PC-9 (cell line): ENCODE measurements around the gene LMO7. TPM values are rescaled to one million over a fixed set of nuclear protein-coding genes. Genes with fewer than 3 reads are reported as not detected.
A peak's percentile ranks its signal among the peaks of the same experiment; 100 is the strongest.

Experiments used
- BruUV-seq: library from RNA; stranded (reverse); fragments of 400-500 nt; replicated peaks from 2 replicates; lab custom pipeline; 2021; lab: Mats Ljungman, UMichigan
- CTCF ChIA-PET: fragments of 300-600 bp; sonication (Branson Sonifier 250); formaldehyde crosslinking; loops from one replicate; lab custom pipeline; 2022; ENCODE audit warnings: antibody characterized with exemption; lab: Charles Lee
- POLR2A ChIA-PET: fragments of 300-600 bp; sonication (Branson Sonifier 250); formaldehyde crosslinking; loops from one replicate; lab custom pipeline; 2022; ENCODE audit warnings: antibody characterized with exemption; ENCODE audit not compliant: unreplicated experiment; lab: Charles Lee
- DNase-seq, 2 experiments: peaks; one replicate each; pipeline versions ENCODE4 v3.0.0 to v3.0.0-alpha.2; 2015 to 2022; ENCODE audit warnings: mixed read lengths in 1 of 2
- H2AFZ ChIP-seq: fragments of 200-600 bp; sonication (generic); 2 replicates; pipeline ENCODE4 v1.8.1; 2017; ENCODE audit warnings: antibody characterized with exemption
- H3F3A ChIP-seq: fragments of 200-600 bp; sonication (generic); 2 replicates; pipeline ENCODE4 v1.8.1; 2017; ENCODE audit warnings: antibody characterized with exemption, mild to moderate bottlenecking, low read depth; ENCODE audit not compliant: insufficient read depth
- H3K27ac ChIP-seq: fragments of 200-600 bp; sonication (generic); 2 replicates; pipeline ENCODE4 v1.6.1; 2016; ENCODE audit warnings: mixed run types
- H3K27me3 ChIP-seq: fragments of 200-600 bp; sonication (generic); 2 replicates; pipeline ENCODE4 v1.6.1; 2016; ENCODE audit warnings: low read depth, mixed run types; ENCODE audit not compliant: insufficient read depth
- H3K36me3 ChIP-seq: fragments of 200-600 bp; sonication (generic); 2 replicates; pipeline ENCODE4 v1.6.1; 2016; ENCODE audit warnings: low read depth, mixed run types
- H3K4me1 ChIP-seq: fragments of 200-600 bp; sonication (generic); replicated peaks from 2 replicates; pipeline ENCODE4 v1.6.1; 2016; ENCODE audit warnings: mixed run types; ENCODE audit not compliant: insufficient read depth
- H3K4me2 ChIP-seq: fragments of 200-600 bp; sonication (generic); 2 replicates; pipeline ENCODE4 v1.6.1; 2017; ENCODE audit warnings: mixed run types
- H3K4me3 ChIP-seq: fragments of 200-600 bp; sonication (generic); 2 replicates; pipeline ENCODE4 v1.6.1; 2016; ENCODE audit warnings: mixed run types
- H3K79me2 ChIP-seq: fragments of 200-600 bp; sonication (generic); 2 replicates; pipeline ENCODE4 v1.6.1; 2017; ENCODE audit warnings: low read depth, mixed run types
- H3K9me2 ChIP-seq: fragments of 200-600 bp; sonication (generic); 2 replicates; pipeline ENCODE4 v1.8.1; 2017; ENCODE audit warnings: mild to moderate bottlenecking; ENCODE audit not compliant: insufficient read depth
- H3K9me3 ChIP-seq: fragments of 200-600 bp; sonication (generic); 2 replicates; pipeline ENCODE4 v1.8.1; 2016; ENCODE audit warnings: low read depth; ENCODE audit not compliant: insufficient read depth
- H4K20me1 ChIP-seq: fragments of 200-600 bp; sonication (generic); 2 replicates; pipeline ENCODE4 v1.8.1; 2017; ENCODE audit not compliant: insufficient read depth
- EZH2 ChIP-seq: fragments of 200-600 bp; sonication (generic); IDR thresholded peaks from 2 replicates; pipeline ENCODE4 v1.8.0; 2017; ENCODE audit warnings: antibody characterized with exemption, low read depth
- intact Hi-C: fragments of 100-400 bp; cut with micrococcal nuclease; formaldehyde crosslinking; loops from one replicate; pipeline ENCODE4 v1.10.0; 2022; ENCODE audit not compliant: unreplicated experiment
- total RNA-seq: library from RNA; stranded (reverse); gene quantifications from 2 replicates; pipeline ENCODE4 v1.2.3, GENCODE V29; 2021
- TF ChIP-seq, protein P1 (sequence below): fragments of 200-600 bp; sonication (generic); conservative IDR thresholded peaks from 2 replicates; pipeline ENCODE4 v1.6.1; 2017; ENCODE audit warnings: mixed run types, antibody characterized with exemption, mild to moderate bottlenecking, moderate library complexity

LMO7 gene
- total RNA-seq, 1 experiment from 2014 or later = 93.0 TPM

DNA sequence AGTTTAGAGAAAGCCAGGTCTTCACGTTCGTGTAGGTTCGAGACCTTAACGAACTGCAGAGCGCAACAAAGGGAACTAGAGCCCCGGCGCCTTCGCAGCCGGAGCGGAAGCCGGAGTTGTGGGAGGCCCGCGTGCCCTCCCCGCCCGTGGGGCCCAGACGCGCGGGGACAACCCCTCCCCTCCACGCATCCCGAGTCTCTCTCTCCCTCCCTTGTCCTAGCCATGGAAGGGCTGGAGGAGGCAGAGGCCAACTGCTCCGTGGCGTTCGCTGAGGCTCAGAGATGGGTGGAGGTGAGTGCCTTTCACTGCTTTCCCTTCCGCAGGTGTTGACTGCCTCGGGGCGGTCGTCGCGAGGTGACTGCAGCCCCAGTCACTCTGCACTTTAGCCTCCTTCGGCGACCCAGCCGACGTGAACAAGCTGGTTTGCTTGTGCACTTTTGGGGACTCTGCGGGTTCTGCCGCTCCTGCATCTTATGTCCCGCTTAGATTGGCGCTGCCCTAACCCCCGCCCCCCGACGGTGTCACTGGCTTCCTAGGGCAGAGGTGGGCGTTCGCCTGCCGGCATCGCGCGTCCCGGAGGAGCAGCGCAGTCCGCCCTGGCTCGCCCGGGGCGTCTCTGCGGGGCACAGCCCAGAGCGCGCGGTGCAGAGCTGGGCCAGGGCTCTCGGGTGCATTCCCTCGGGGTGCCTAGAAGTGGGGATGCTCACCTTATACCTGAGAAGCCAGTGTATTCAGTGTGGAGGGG is 478 bp downstream of the LMO7 start:
- H3K27me3 ChIP-seq = no peaks in the 10 kb centered on the region
- peak overlapping the region; percentile 83 for H3K4me3 ChIP-seq
- no peaks in the 10 kb centered on the region for H4K20me1 ChIP-seq
- CTCF ChIA-PET = no interaction called here
- POLR2A ChIA-PET = interaction anchor here (0.6 to 0.7 kb wide), 2 partner anchors 1369 to 1955 kb away, joined by 3 to 8 read pairs; no protein-coding TSS in a partner anchor
- H3F3A ChIP-seq = peaks cover 5% of the 10 kb centered on the region; the same call in 1 of the 2 replicates
- H3K79me2 ChIP-seq = no peaks in the 10 kb centered on the region
- no peaks in the 10 kb centered on the region for H3K36me3 ChIP-seq
- H3K4me1 ChIP-seq = peaks cover 7% of the 10 kb centered on the region; the same call in 1 of the 2 replicates
- TF ChIP-seq, protein P1, sequence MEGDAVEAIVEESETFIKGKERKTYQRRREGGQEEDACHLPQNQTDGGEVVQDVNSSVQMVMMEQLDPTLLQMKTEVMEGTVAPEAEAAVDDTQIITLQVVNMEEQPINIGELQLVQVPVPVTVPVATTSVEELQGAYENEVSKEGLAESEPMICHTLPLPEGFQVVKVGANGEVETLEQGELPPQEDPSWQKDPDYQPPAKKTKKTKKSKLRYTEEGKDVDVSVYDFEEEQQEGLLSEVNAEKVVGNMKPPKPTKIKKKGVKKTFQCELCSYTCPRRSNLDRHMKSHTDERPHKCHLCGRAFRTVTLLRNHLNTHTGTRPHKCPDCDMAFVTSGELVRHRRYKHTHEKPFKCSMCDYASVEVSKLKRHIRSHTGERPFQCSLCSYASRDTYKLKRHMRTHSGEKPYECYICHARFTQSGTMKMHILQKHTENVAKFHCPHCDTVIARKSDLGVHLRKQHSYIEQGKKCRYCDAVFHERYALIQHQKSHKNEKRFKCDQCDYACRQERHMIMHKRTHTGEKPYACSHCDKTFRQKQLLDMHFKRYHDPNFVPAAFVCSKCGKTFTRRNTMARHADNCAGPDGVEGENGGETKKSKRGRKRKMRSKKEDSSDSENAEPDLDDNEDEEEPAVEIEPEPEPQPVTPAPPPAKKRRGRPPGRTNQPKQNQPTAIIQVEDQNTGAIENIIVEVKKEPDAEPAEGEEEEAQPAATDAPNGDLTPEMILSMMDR = no peak
- no peak for TF ChIP-seq EZH2
- intact Hi-C loops = loop anchor here (5.0 kb wide), 1 partner anchor 154 kb away; the partner anchor contains the start of gene TBC1D4
- BruUV-seq = TSS peak; percentile 58
- peak; percentile 42 to 47 for DNase-seq
- peak overlapping the region; percentile 87 for H3K4me2 ChIP-seq
- no peaks in the 10 kb centered on the region for H3K9me3 ChIP-seq
- H3K27ac ChIP-seq = no peak overlapping the region
- H2AFZ ChIP-seq = peak overlapping the region; percentile 96
- no peaks in the 10 kb centered on the region for H3K9me2 ChIP-seq

DNA sequence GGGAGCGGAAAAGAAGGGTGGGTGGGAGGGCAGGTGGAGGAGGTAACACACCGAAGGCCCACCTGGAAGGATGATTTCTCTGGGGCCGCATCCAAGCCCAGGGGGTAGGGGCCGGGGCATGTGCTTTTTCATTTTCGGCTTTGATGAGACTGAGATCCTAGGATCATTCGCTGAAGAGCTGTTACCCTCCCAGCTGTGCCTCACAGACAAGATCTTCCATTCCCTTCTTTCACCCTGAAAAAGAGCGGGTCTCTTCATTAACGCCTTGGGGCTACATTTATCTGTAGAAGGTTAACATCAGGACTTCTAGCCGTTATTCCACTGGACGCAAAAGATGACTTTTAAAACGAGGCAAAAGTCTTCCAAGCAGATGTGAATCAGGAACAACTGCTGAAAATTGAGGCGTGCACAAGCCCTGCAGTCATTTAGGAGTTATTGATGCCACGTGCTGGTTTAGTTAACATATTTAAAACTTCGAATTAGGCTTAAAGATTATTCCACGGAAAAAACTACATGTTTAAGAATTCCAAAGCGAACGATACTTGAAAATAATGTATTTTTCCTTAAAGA is 1.1 kb downstream of the LMO7 start:
- TF ChIP-seq EZH2 = no peak
- TF ChIP-seq, protein P1 = no peak
- Histone ChIP-seq H3K27ac (no peak overlapping the region), H3K9me2 (no peaks in the 10 kb centered on the region), H3K4me1 (peaks cover 7% of the 10 kb centered on the region; the same call in 1 of the 2 replicates), H2AFZ (no peak overlapping the region), H4K20me1 (no peaks in the 10 kb centered on the region), H3F3A (peaks cover 5% of the 10 kb centered on the region; the same call in 1 of the 2 replicates), H3K4me2 (peak overlapping the region; percentile 87), H3K9me3 (no peaks in the 10 kb centered on the region), H3K4me3 (peak overlapping the region; percentile 14; the same call in 1 of the 2 replicates), H3K36me3 (no peaks in the 10 kb centered on the region), H3K27me3 (no peaks in the 10 kb centered on the region), H3K79me2 (no peaks in the 10 kb centered on the region)
- no TSS peak for BruUV-seq
- CTCF ChIA-PET = interaction anchor here (0.5 kb wide), 1 partner anchor 148 kb away, joined by 8 read pairs; no protein-coding TSS in a partner anchor
- POLR2A ChIA-PET = interaction anchor here (0.6 to 0.7 kb wide), 2 partner anchors 1368 to 1954 kb away, joined by 3 to 8 read pairs; no protein-coding TSS in a partner anchor
- intact Hi-C loops = loop anchor here (5.0 kb wide), 1 partner anchor 155 kb away; the partner anchor contains the start of gene TBC1D4
- DNase-seq = no peak

GRCh38 chr13:75639454-75639853 is 3.3 kb downstream of the LMO7 start:
- no peak overlapping the region for H3K4me3 ChIP-seq
- H2AFZ ChIP-seq = no peak overlapping the region
- H3K27ac ChIP-seq = no peak overlapping the region
- no peaks in the 10 kb centered on the region for H3K9me3 ChIP-seq
- peaks cover 5% of the 10 kb centered on the region; the same call in 1 of the 2 replicates for H3F3A ChIP-seq
- no peak overlapping the region for H3K4me2 ChIP-seq
- no peaks in the 10 kb centered on the region for H3K79me2 ChIP-seq
- no TSS peak for BruUV-seq
- peaks cover 7% of the 10 kb centered on the region; the same call in 1 of the 2 replicates for H3K4me1 ChIP-seq
- H4K20me1 ChIP-seq = no peaks in the 10 kb centered on the region
- no peaks in the 10 kb centered on the region for H3K9me2 ChIP-seq
- no peaks in the 10 kb centered on the region for H3K36me3 ChIP-seq
- no peak for DNase-seq
- ChIA-PET POLR2A (interaction anchor here (0.7 kb wide), 1 partner anchor 854 kb away, joined by 6 read pairs; no protein-coding TSS in a partner anchor), CTCF (no interaction called here)
- TF ChIP-seq EZH2 = no peak
- TF ChIP-seq, protein P1 = no peak
- intact Hi-C loops = loop anchor here (5.0 kb wide), 1 partner anchor 157 kb away; the partner anchor contains the start of gene TBC1D4
- H3K27me3 ChIP-seq = no peaks in the 10 kb centered on the region
